DOHH2 (cell line): Measurements from ENCODE around the gene PTPRN2.

Experiments used
- H3F3A ChIP-seq: fragments of 200-600 bp; sonication (generic), shearing (Covaris generic); 2 replicates; pipeline ENCODE4 v1.6.0; 2016; ENCODE audit warnings: antibody characterized with exemption, mild to moderate bottlenecking; ENCODE audit not compliant: control insufficient read depth, insufficient read depth
- H3K27ac ChIP-seq: fragments of 200-600 bp; sonication (generic); 2 replicates; pipeline ENCODE4 v1.5.1; 2014; ENCODE audit warnings: low read depth, mild to moderate bottlenecking, low read length, moderate library complexity
- H3K27me3 ChIP-seq: fragments of 200-600 bp; sonication (generic); 2 replicates; pipeline ENCODE4 v1.6.1; 2014; ENCODE audit warnings: mild to moderate bottlenecking, low read length, mixed read lengths; ENCODE audit not compliant: control insufficient read depth
- H3K36me3 ChIP-seq: fragments of 200-600 bp; sonication (generic); 2 replicates; pipeline ENCODE4 v1.6.1; 2014; ENCODE audit warnings: mild to moderate bottlenecking, low read length, moderate library complexity, mixed read lengths; ENCODE audit not compliant: control insufficient read depth
- H3K4me1 ChIP-seq: fragments of 200-600 bp; sonication (generic); 2 replicates; pipeline ENCODE4 v1.6.1; 2014; ENCODE audit warnings: mild to moderate bottlenecking, low read length, mixed read lengths; ENCODE audit not compliant: control insufficient read depth
- H3K4me2 ChIP-seq: fragments of 200-600 bp; sonication (generic); 2 replicates; pipeline ENCODE4 v1.6.0; 2014; ENCODE audit warnings: mild to moderate bottlenecking, low read length, moderate library complexity
- H3K4me3 ChIP-seq: fragments of 200-600 bp; sonication (generic); 2 replicates; pipeline ENCODE4 v1.5.1; 2014; ENCODE audit warnings: mild to moderate bottlenecking, low read length, mixed read lengths
- H3K79me2 ChIP-seq: fragments of 200-600 bp; sonication (generic); 2 replicates; pipeline ENCODE4 v1.6.1; 2014; ENCODE audit warnings: mild to moderate bottlenecking, low read length, mixed read lengths; ENCODE audit not compliant: control insufficient read depth
- H3K9me2 ChIP-seq: fragments of 200-600 bp; sonication (generic); replicated peaks from 2 replicates; pipeline ENCODE4 v1.6.1; 2014; ENCODE audit warnings: mild to moderate bottlenecking, low read length, mixed read lengths; ENCODE audit not compliant: control insufficient read depth
- H3K9me3 ChIP-seq: fragments of 200-600 bp; sonication (generic); 2 replicates; pipeline ENCODE4 v1.6.1; 2014; ENCODE audit warnings: antibody characterized with exemption, low read length, mixed read lengths; ENCODE audit not compliant: control insufficient read depth, insufficient read depth
- H4K20me1 ChIP-seq: fragments of 200-600 bp; sonication (generic); 2 replicates; pipeline ENCODE4 v1.6.0; 2014; ENCODE audit warnings: low read depth, mild to moderate bottlenecking, antibody characterized with exemption, low read length, moderate library complexity; ENCODE audit not compliant: control insufficient read depth, insufficient read depth
- CTCF ChIP-seq: fragments of 200-600 bp; sonication (generic); IDR thresholded peaks from one replicate; pipeline ENCODE4 v1.5.1; 2014; ENCODE audit warnings: antibody characterized with exemption, mild to moderate bottlenecking, low read depth, low read length; ENCODE audit not compliant: poor library complexity, severe bottlenecking
- EZH2phosphoT487 ChIP-seq: fragments of 200-600 bp; sonication (generic); IDR thresholded peaks from 2 replicates; pipeline ENCODE4 v1.6.1; 2017; ENCODE audit warnings: borderline replicate concordance, mild to moderate bottlenecking, antibody characterized with exemption, low read length, moderate library complexity, mixed read lengths

Gene PTPRN2

DNA sequence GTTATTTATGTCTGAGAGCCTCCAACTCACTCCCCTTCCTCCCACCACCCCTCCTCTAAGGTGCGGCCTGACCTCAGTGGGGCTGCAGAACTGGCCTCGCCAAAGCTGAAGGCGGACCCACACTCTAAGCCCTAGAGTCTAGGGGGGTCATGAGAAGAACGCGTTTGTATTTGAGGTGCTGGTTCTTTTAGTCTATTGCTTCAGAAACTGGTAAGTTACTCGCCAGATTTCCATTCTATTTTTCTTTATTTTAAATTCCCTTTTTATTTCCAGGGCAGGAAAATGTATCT lies 893.3 kb downstream of the PTPRN2 start:
- H3K4me1 ChIP-seq, result no peaks in the 10 kb centered on the region
- no peaks in the 10 kb centered on the region for H3F3A ChIP-seq
- no peak overlapping the region for H3K4me2 ChIP-seq
- TF ChIP-seq CTCF (no peak), EZH2phosphoT487 (no peak)
- H3K79me2 ChIP-seq, result no peaks in the 10 kb centered on the region
- H3K27me3 ChIP-seq, result no peaks in the 10 kb centered on the region
- peaks cover 18% of the 10 kb centered on the region; the same call in 1 of the 2 replicates for H3K9me3 ChIP-seq
- H3K27ac ChIP-seq, result no peak overlapping the region
- H3K9me2 ChIP-seq, result no peaks in the 10 kb centered on the region
- no peaks in the 10 kb centered on the region for H3K36me3 ChIP-seq
- H4K20me1 ChIP-seq, result no peaks in the 10 kb centered on the region
- H3K4me3 ChIP-seq, result no peak overlapping the region

GRCh38 chr7:157693521-157694375 lies 893.9 kb downstream of the PTPRN2 start:
- H3K79me2 ChIP-seq, result no peaks in the 10 kb centered on the region
- no peaks in the 10 kb centered on the region for H3K36me3 ChIP-seq
- no peaks in the 10 kb centered on the region for H3K9me2 ChIP-seq
- no peak for TF ChIP-seq EZH2phosphoT487
- peaks cover 18% of the 10 kb centered on the region; the same call in 1 of the 2 replicates for H3K9me3 ChIP-seq
- no peaks in the 10 kb centered on the region for H3K4me1 ChIP-seq
- H4K20me1 ChIP-seq, result no peaks in the 10 kb centered on the region
- no peaks in the 10 kb centered on the region for H3K27me3 ChIP-seq
- H3K4me2 ChIP-seq, result no peak overlapping the region
- no peak overlapping the region for H3K27ac ChIP-seq
- no peak overlapping the region for H3K4me3 ChIP-seq
- no peaks in the 10 kb centered on the region for H3F3A ChIP-seq

- no peaks in the 10 kb centered on the region for H3K36me3 ChIP-seq
- H3F3A ChIP-seq, result no peaks in the 10 kb centered on the region
- H3K27ac ChIP-seq, result no peak overlapping the region
- no peak overlapping the region for H3K4me3 ChIP-seq
- H3K4me2 ChIP-seq, result no peak overlapping the region
- no peaks in the 10 kb centered on the region for H3K4me1 ChIP-seq
- peaks cover 18% of the 10 kb centered on the region; the same call in 1 of the 2 replicates for H3K9me3 ChIP-seq
- no peaks in the 10 kb centered on the region for H3K27me3 ChIP-seq
- TF ChIP-seq EZH2phosphoT487, result no peak
- TF ChIP-seq CTCF, result no peak
- no peaks in the 10 kb centered on the region for H3K9me2 ChIP-seq
- no peaks in the 10 kb centered on the region for H4K20me1 ChIP-seq
- no peaks in the 10 kb centered on the region for H3K79me2 ChIP-seq
Measured at GRCh38 chr7:157693071-157693520, 894.5 kb downstream of the PTPRN2 start.

DNA sequence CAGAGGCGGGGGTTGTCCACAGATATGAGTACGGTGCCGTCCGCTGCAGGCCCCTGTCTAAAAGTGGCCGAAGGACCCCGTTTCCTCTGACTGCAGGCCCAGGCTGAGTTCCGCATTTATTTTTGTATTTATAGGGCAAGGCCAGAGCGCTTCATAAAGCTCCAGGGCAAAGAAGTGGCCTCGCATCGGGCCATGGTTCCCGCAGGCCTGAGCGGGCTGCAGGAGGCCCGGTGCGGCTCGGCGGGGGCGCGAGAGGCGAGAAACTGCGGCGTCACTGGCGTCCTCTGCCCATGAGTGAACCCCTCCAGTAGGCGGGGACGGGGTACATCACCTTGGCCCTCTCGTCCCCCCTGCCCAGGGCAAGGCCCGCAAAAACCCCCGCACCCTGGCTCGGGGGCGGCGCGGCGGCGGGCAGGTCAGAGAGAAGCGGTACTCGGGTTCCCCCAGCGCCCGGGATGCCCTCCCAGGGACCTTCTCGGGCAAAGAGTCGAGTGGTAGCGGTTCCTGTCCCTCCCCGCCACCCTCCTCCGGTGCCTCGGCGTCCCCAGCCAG lies 895.1 kb downstream of the PTPRN2 start:
- Histone ChIP-seq H4K20me1 (no peaks in the 10 kb centered on the region), H3K4me3 (no peak overlapping the region), H3K79me2 (no peaks in the 10 kb centered on the region), H3K9me2 (no peaks in the 10 kb centered on the region), H3F3A (no peaks in the 10 kb centered on the region), H3K27me3 (no peaks in the 10 kb centered on the region), H3K9me3 (peaks cover 18% of the 10 kb centered on the region; the same call in 1 of the 2 replicates), H3K4me1 (no peaks in the 10 kb centered on the region), H3K27ac (no peak overlapping the region), H3K4me2 (no peak overlapping the region), H3K36me3 (no peaks in the 10 kb centered on the region)
- TF ChIP-seq EZH2phosphoT487, result no peak
- TF ChIP-seq CTCF, result no peak
